ENCODE data around the gene CPLX1. TPM values are rescaled to one million over a fixed set of nuclear protein-coding genes. Genes with fewer than 3 reads are reported as not detected.
A peak's percentile ranks its signal among the peaks of the same experiment; 100 is the strongest.

The CPLX1 gene
- total and polyA plus RNA-seq, 9 donors: 0.09 to 0.91 (median 0.27) TPM

- no peaks in the 10 kb centered on the region for H3K9me3 ChIP-seq (replicated peaks; ENCODE audit: control insufficient read depth, low read depth, low read length)
- DNase-seq: peak; percentile 44
- WGBS (ENCODE audit: insufficient coverage): 29% methylated on average over 11 of the region's 14 CpGs
- H3K4me3 ChIP-seq (ENCODE audit: low read length): no peak overlapping the region
- H3K27ac ChIP-seq (ENCODE audit: low read length): no peak overlapping the region
- H3K36me3 ChIP-seq (ENCODE audit: control insufficient read depth, insufficient read depth, low read length): peaks cover 19% of the 10 kb centered on the region
- H3K4me1 ChIP-seq (ENCODE audit: control insufficient read depth, insufficient read depth, low read length): peaks cover 13% of the 10 kb centered on the region
- H3K27me3 ChIP-seq (ENCODE audit: control insufficient read depth, insufficient read depth, low read length): no peaks in the 10 kb centered on the region
Observed at GRCh38 chr4:845836-846251, 19.9 kb upstream of the CPLX1 start.

- Histone ChIP-seq H3K9me3 (replicated peaks; ENCODE audit: control insufficient read depth, low read depth, low read length) (no peaks in the 10 kb centered on the region), H3K4me3 (ENCODE audit: low read length) (no peak overlapping the region), H3K36me3 (ENCODE audit: control insufficient read depth, insufficient read depth, low read length) (peaks cover 16% of the 10 kb centered on the region), H3K27me3 (ENCODE audit: control insufficient read depth, insufficient read depth, low read length) (no peaks in the 10 kb centered on the region), H3K4me1 (ENCODE audit: control insufficient read depth, insufficient read depth, low read length) (peaks cover 13% of the 10 kb centered on the region), H3K27ac (ENCODE audit: low read length) (no peak overlapping the region)
- no peak for DNase-seq
- WGBS (ENCODE audit: insufficient coverage): 56% methylated on average over 6 of the region's 9 CpGs
Observed at GRCh38 chr4:845233-845835, 19.4 kb upstream of the CPLX1 start.

GRCh38 chr4:844752-845232, 18.9 kb upstream of the CPLX1 start:
- peaks cover 13% of the 10 kb centered on the region for H3K36me3 ChIP-seq (ENCODE audit: control insufficient read depth, insufficient read depth, low read length)
- H3K4me1 ChIP-seq (ENCODE audit: control insufficient read depth, insufficient read depth, low read length): peaks cover 13% of the 10 kb centered on the region
- DNase-seq: no peak
- H3K27me3 ChIP-seq (ENCODE audit: control insufficient read depth, insufficient read depth, low read length): no peaks in the 10 kb centered on the region
- H3K9me3 ChIP-seq (replicated peaks; ENCODE audit: control insufficient read depth, low read depth, low read length): no peaks in the 10 kb centered on the region
- 84% methylated on average over 10 of the region's 10 CpGs for WGBS (ENCODE audit: insufficient coverage)
- no peak overlapping the region for H3K4me3 ChIP-seq (ENCODE audit: low read length)
- H3K27ac ChIP-seq (ENCODE audit: low read length): no peak overlapping the region

GRCh38 chr4:839675-840443, 13.9 kb upstream of the CPLX1 start:
- no CpG with 5 or more reads among the region's 4 CpGs for WGBS (ENCODE audit: insufficient coverage)
- no peak overlapping the region for H3K27ac ChIP-seq (ENCODE audit: low read length)
- peaks cover 4% of the 10 kb centered on the region for H3K36me3 ChIP-seq (ENCODE audit: control insufficient read depth, insufficient read depth, low read length)
- no peaks in the 10 kb centered on the region for H3K27me3 ChIP-seq (ENCODE audit: control insufficient read depth, insufficient read depth, low read length)
- H3K9me3 ChIP-seq (replicated peaks; ENCODE audit: control insufficient read depth, low read depth, low read length): peaks cover 17% of the 10 kb centered on the region
- no peak overlapping the region for H3K4me3 ChIP-seq (ENCODE audit: low read length)
- no peaks in the 10 kb centered on the region for H3K4me1 ChIP-seq (ENCODE audit: control insufficient read depth, insufficient read depth, low read length)
- DNase-seq: no peak

- H3K27me3 ChIP-seq (ENCODE audit: control insufficient read depth, insufficient read depth, low read length): peaks cover 7% of the 10 kb centered on the region
- WGBS (ENCODE audit: insufficient coverage): no CpG with 5 or more reads among the region's 1 CpG
Observed at GRCh38 chr4:837772-838171, 11.8 kb upstream of the CPLX1 start.

GRCh38 chr4:836750-837301, 10.9 kb upstream of the CPLX1 start:
- DNase-seq: no peak
- H3K36me3 ChIP-seq (ENCODE audit: control insufficient read depth, insufficient read depth, low read length): no peaks in the 10 kb centered on the region
- WGBS (ENCODE audit: insufficient coverage): 85% methylated on average over 21 of the region's 22 CpGs

More at GRCh38 chr4:837772-838171, 11.8 kb upstream of the CPLX1 start:
- Histone ChIP-seq H3K36me3 (ENCODE audit: control insufficient read depth, insufficient read depth, low read length) (peaks cover 3% of the 10 kb centered on the region), H3K9me3 (replicated peaks; ENCODE audit: control insufficient read depth, low read depth, low read length) (peaks cover 17% of the 10 kb centered on the region), H3K4me1 (ENCODE audit: control insufficient read depth, insufficient read depth, low read length) (no peaks in the 10 kb centered on the region), H3K4me3 (ENCODE audit: low read length) (no peak overlapping the region), H3K27ac (ENCODE audit: low read length) (no peak overlapping the region)
- DNase-seq: no peak

GRCh38 chr4:836003-836511, 10.1 kb upstream of the CPLX1 start:
- WGBS (ENCODE audit: insufficient coverage): 91% methylated on average over 29 of the region's 32 CpGs
- no peaks in the 10 kb centered on the region for H3K4me1 ChIP-seq (ENCODE audit: control insufficient read depth, insufficient read depth, low read length)
- no peak for DNase-seq
- no peak overlapping the region for H3K4me3 ChIP-seq (ENCODE audit: low read length)
- H3K27me3 ChIP-seq (ENCODE audit: control insufficient read depth, insufficient read depth, low read length): peaks cover 8% of the 10 kb centered on the region
- H3K27ac ChIP-seq (ENCODE audit: low read length): no peak overlapping the region
- no peaks in the 10 kb centered on the region for H3K36me3 ChIP-seq (ENCODE audit: control insufficient read depth, insufficient read depth, low read length)
- H3K9me3 ChIP-seq (replicated peaks; ENCODE audit: control insufficient read depth, low read depth, low read length): peaks cover 25% of the 10 kb centered on the region

More at GRCh38 chr4:836750-837301, 10.9 kb upstream of the CPLX1 start:
- Histone ChIP-seq H3K4me1 (ENCODE audit: control insufficient read depth, insufficient read depth, low read length) (no peaks in the 10 kb centered on the region), H3K9me3 (replicated peaks; ENCODE audit: control insufficient read depth, low read depth, low read length) (peaks cover 20% of the 10 kb centered on the region), H3K27ac (ENCODE audit: low read length) (no peak overlapping the region), H3K27me3 (ENCODE audit: control insufficient read depth, insufficient read depth, low read length) (peaks cover 7% of the 10 kb centered on the region), H3K4me3 (ENCODE audit: low read length) (no peak overlapping the region)

- no peak for DNase-seq
- no peak overlapping the region for H3K4me3 ChIP-seq (ENCODE audit: low read length)
- H3K36me3 ChIP-seq (ENCODE audit: control insufficient read depth, insufficient read depth, low read length): no peaks in the 10 kb centered on the region
- H3K27me3 ChIP-seq (ENCODE audit: control insufficient read depth, insufficient read depth, low read length): peaks cover 11% of the 10 kb centered on the region
- H3K9me3 ChIP-seq (replicated peaks; ENCODE audit: control insufficient read depth, low read depth, low read length): peaks cover 25% of the 10 kb centered on the region
- no peaks in the 10 kb centered on the region for H3K4me1 ChIP-seq (ENCODE audit: control insufficient read depth, insufficient read depth, low read length)
- H3K27ac ChIP-seq (ENCODE audit: low read length): no peak overlapping the region
- WGBS (ENCODE audit: insufficient coverage): 87% methylated on average over 45 of the region's 46 CpGs
Observed at GRCh38 chr4:835148-836002, 9.4 kb upstream of the CPLX1 start.

- no peak for DNase-seq
- Histone ChIP-seq H3K9me3 (replicated peaks; ENCODE audit: control insufficient read depth, low read depth, low read length) (peaks cover 25% of the 10 kb centered on the region), H3K36me3 (ENCODE audit: control insufficient read depth, insufficient read depth, low read length) (no peaks in the 10 kb centered on the region), H3K4me1 (ENCODE audit: control insufficient read depth, insufficient read depth, low read length) (no peaks in the 10 kb centered on the region), H3K4me3 (ENCODE audit: low read length) (no peak overlapping the region), H3K27me3 (ENCODE audit: control insufficient read depth, insufficient read depth, low read length) (peaks cover 19% of the 10 kb centered on the region), H3K27ac (ENCODE audit: low read length) (no peak overlapping the region)
- WGBS (ENCODE audit: insufficient coverage): 74% methylated on average over 22 of the region's 29 CpGs
Observed at GRCh38 chr4:834368-835147, 8.6 kb upstream of the CPLX1 start.
